OCI-LY7 (cell line): ENCODE measurements around the gene CBFA2T2.

Source experiments
- CTCF ChIP-seq: fragments of 200-600 bp; sonication (generic); conservative IDR thresholded peaks from 2 replicates; pipeline ENCODE4 v1.5.1; 2014; ENCODE audit warnings: mild to moderate bottlenecking, antibody characterized with exemption, low read length, moderate library complexity, mixed read lengths
- EZH2phosphoT487 ChIP-seq: fragments of 200-600 bp; sonication (generic); IDR thresholded peaks from 2 replicates; pipeline ENCODE4 v1.6.1; 2018; ENCODE audit warnings: low read depth, borderline replicate concordance, mild to moderate bottlenecking, mixed run types, antibody characterized with exemption, low read length, moderate library complexity, mixed read lengths

- TF ChIP-seq CTCF (no peak), EZH2phosphoT487 (no peak)
These were observed 183.2 kb downstream of the CBFA2T2 start for GRCh38 chr20:33673114-33673409.
